Activated B cell treated with CpG ODN at 0.5 μM for 24 hours (primary cell): Measurements from ENCODE around the gene CEACAM8. TPM values are rescaled to one million over a fixed set of nuclear protein-coding genes. Genes with fewer than 3 reads are reported as not detected.
"Not testable (repeated sequence)": the region's sequence is repeated elsewhere in the genome, so short reads cannot be mapped to it uniquely, and the experiment has no call there.

Experiments used
- ATAC-seq: fragments of 200-7000 bp; cut with Tn5 transposase; one replicate; pipeline ENCODE4 v1.10.0; 2021; ENCODE audit warnings: low read depth, mild to moderate bottlenecking, moderate library complexity
- CTCF ChIA-PET: fragments of 350-600 bp; sonication (Branson Sonifier 250); formaldehyde crosslinking; loops from one replicate; lab custom pipeline; 2021; ENCODE audit warnings: antibody characterized with exemption; lab: Charles Lee
- POLR2A ChIA-PET: fragments of 350-600 bp; sonication (Branson Sonifier 250); formaldehyde crosslinking; loops from one replicate; lab custom pipeline; 2021; ENCODE audit warnings: antibody characterized with exemption; lab: Charles Lee
- DNase-seq: peaks from one replicate; pipeline ENCODE4 v3.0.0; 2022
- H3K27ac Mint-ChIP-seq: one replicate; pipeline ENCODE4 v1.8.0; 2020; ENCODE audit warnings: mixed read lengths
- H3K27me3 Mint-ChIP-seq: one replicate; pipeline ENCODE4 v1.8.0; 2021; ENCODE audit warnings: mixed read lengths
- H3K36me3 Mint-ChIP-seq: one replicate; pipeline ENCODE4 v1.8.0; 2021; ENCODE audit warnings: low read depth, mixed read lengths
- H3K4me1 Mint-ChIP-seq: one replicate; pipeline ENCODE4 v1.8.0; 2021; ENCODE audit warnings: mixed read lengths
- H3K4me3 Mint-ChIP-seq: one replicate; pipeline ENCODE4 v1.8.0; 2020; ENCODE audit warnings: mild to moderate bottlenecking, mixed read lengths
- H3K9me3 Mint-ChIP-seq: one replicate; pipeline ENCODE4 v1.8.0; 2020; ENCODE audit warnings: mixed read lengths
- intact Hi-C: fragments of 100-400 bp; cut with micrococcal nuclease; formaldehyde crosslinking; loops from one replicate; pipeline ENCODE4 v1.15.1; 2024
- total RNA-seq: library from RNA; stranded (reverse); gene quantifications from 2 replicates; pipeline ENCODE4 v1.2.3, GENCODE V29; 2022
- TF ChIP-seq, protein P1 (sequence below): fragments of 200-600 bp; IDR thresholded peaks from one replicate; pipeline ENCODE4 v1.8.0; 2022; ENCODE audit warnings: antibody characterized with exemption, mild to moderate bottlenecking

CEACAM8 gene
- total RNA-seq, 1 donor from 2014 or later: not detected

DNA sequence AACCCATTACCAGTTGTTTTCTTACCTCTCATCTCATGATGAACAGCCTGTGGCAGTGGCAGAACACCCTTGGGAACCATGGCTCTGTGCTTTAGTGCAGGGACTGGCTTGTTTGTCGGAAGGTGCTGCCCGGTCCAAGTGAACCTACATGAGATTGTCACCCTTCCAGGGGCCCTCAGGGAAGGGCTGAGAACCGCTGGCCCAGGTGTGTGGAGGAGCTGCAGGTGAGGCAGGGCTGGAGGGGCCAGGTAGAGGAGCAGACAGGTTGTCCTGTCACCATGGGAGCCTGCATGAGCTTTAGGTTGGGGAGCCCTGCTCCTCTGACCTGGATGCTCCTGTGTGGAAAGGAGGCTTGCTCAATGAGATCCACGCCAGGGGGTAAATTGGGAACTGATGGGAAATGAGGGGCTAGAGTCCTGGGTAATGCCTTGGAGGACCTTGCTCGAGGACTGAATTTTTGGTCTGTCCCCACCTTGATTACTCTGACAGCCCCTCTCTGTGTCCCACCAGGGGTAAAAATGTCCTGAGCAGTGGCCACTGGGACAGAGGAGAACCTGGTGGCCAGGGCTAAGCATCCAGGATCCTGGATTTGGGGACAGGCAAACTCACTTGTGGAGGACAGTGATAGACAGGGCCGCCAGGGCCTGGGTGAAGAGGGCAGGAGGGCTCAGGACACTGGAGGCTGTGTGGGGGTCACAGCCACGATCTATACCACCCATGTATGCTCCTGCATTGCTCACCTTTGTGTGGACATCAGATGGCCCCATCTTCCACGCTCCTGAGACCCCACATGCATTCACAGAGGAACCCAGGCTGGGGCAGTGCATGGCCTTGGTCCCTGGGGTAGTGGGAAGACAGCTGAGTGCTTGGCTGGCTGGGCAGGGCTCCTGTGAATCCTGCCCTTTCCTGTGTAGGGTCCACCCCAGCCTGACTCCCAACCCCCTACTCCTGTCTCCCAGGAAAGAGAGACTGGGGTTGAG, 42.3 kb downstream of the CEACAM8 start:
- DNase-seq: no peak
- peaks cover 18% of the 10 kb centered on the region for H3K4me1 Mint-ChIP-seq
- no peak overlapping the region for H3K4me3 Mint-ChIP-seq
- H3K27ac Mint-ChIP-seq: no peak overlapping the region
- CTCF ChIA-PET: no interaction called here
- peaks cover 8% of the 10 kb centered on the region for H3K9me3 Mint-ChIP-seq
- H3K36me3 Mint-ChIP-seq: no peaks in the 10 kb centered on the region
- ATAC-seq: no peak
- intact Hi-C loops: no loop called here
- TF ChIP-seq, protein P1, sequence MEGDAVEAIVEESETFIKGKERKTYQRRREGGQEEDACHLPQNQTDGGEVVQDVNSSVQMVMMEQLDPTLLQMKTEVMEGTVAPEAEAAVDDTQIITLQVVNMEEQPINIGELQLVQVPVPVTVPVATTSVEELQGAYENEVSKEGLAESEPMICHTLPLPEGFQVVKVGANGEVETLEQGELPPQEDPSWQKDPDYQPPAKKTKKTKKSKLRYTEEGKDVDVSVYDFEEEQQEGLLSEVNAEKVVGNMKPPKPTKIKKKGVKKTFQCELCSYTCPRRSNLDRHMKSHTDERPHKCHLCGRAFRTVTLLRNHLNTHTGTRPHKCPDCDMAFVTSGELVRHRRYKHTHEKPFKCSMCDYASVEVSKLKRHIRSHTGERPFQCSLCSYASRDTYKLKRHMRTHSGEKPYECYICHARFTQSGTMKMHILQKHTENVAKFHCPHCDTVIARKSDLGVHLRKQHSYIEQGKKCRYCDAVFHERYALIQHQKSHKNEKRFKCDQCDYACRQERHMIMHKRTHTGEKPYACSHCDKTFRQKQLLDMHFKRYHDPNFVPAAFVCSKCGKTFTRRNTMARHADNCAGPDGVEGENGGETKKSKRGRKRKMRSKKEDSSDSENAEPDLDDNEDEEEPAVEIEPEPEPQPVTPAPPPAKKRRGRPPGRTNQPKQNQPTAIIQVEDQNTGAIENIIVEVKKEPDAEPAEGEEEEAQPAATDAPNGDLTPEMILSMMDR: no peak
- POLR2A ChIA-PET: interaction anchor here (0.7 kb wide), 2 partner anchors 44 to 151 kb away, joined by 5 to 6 read pairs; no protein-coding TSS in a partner anchor
- peaks cover 29% of the 10 kb centered on the region for H3K27me3 Mint-ChIP-seq

DNA sequence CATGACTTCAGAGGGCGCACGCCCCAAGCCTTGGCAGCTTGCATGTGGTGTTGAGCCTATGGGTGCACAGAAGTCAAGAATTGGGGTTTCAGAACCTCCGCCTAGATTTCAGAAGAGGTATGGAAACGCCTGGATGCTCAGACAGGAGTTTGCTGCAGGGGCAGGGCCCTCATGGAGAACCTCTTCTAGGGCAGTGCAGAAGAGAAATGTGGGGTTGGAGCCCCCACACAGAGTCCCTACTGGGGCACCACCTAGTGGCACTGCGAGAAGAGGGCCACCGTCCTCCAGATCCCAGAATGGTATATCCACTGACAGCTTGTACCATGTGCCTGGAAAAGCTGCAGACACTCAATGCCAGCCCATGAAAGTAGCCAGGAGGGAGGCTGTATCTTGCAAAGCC, 44.2 kb downstream of the CEACAM8 start:
- H3K27ac Mint-ChIP-seq, POLR2A ChIA-PET, H3K4me3 Mint-ChIP-seq, CTCF ChIA-PET, H3K4me1 Mint-ChIP-seq, DNase-seq, H3K9me3 Mint-ChIP-seq, intact Hi-C loops, H3K36me3 Mint-ChIP-seq, ATAC-seq: not testable (repeated sequence)
- peaks cover 27% of the 10 kb centered on the region for H3K27me3 Mint-ChIP-seq

DNA sequence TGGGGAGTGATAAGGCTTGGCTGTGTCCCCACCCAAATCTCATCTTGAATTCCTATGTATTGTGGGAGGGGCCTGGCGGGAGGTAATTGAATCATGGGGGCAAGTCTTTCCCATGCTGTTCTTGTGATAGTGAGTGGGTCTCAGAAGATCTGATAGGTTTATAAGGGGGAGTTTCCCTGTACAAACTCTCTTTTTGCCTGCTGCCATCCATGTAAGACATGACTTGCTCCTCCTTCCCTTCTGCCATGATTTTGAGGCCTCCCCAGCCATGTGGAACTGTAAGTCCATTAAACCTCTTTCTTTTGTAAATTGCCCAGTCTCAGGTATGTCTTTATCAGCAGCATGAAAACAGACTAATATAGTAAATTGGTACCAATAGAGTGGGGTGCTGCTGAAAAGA, 45.7 kb downstream of the CEACAM8 start:
- H3K36me3 Mint-ChIP-seq, H3K4me3 Mint-ChIP-seq, H3K27ac Mint-ChIP-seq, H3K9me3 Mint-ChIP-seq, ATAC-seq, CTCF ChIA-PET, H3K4me1 Mint-ChIP-seq, DNase-seq, intact Hi-C loops: not testable (repeated sequence)
- POLR2A ChIA-PET: interaction anchor here (0.6 kb wide), 1 partner anchor 246 kb away, joined by 3 read pairs; the partner anchor contains the start of gene PAFAH1B3
- H3K27me3 Mint-ChIP-seq: peaks cover 23% of the 10 kb centered on the region

DNA sequence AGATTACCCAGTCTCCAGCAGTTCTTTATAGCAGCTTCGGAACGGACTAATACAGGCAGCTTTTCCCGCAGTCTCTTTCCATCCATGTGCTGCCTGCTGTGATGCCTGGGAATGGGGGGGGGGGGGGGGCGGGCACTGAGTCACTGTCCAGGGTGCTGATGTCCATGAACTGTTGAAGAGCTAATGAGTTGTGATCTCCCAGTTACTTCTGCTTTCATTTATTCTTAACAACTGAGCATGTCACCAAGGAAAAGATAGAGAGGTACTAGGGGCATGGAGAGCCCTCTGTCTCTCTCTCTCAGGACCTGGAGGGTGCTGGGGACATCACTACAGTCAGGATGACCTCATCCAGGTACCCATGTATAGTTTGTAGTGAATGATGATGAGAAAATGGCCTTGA, 46.2 kb downstream of the CEACAM8 start:
- Mint-ChIP-seq H3K27ac (no peak overlapping the region), H3K4me3 (no peak overlapping the region), H3K4me1 (peaks cover under 1% of the 10 kb centered on the region), H3K27me3 (peaks cover 22% of the 10 kb centered on the region), H3K36me3 (no peaks in the 10 kb centered on the region), H3K9me3 (peaks cover 8% of the 10 kb centered on the region)
- ChIA-PET CTCF (no interaction called here), POLR2A (no interaction called here)
- intact Hi-C loops: no loop called here
- TF ChIP-seq, protein P1: no peak
- no peak for DNase-seq
- no peak for ATAC-seq

DNA sequence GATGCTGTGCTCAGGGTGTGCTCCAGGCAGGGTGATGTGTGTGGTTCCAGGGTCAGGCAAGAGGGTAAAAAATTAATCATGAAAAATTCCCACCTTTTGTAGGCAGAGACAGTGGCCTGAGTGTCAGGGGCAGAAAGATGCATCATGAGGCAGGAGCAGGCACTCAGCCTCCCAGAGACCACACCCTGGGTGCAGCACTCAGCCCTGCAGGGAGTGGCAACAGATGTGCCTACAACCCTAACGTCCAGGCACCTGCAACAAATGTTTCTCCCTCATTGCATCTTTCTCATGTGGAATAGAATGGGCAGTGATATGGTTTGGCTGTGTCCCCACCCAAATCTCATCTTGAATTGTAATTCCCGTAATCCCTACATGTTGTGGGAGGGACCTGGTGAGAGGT, 46.8 kb downstream of the CEACAM8 start:
- H3K27ac Mint-ChIP-seq: no peak overlapping the region
- peaks cover 22% of the 10 kb centered on the region for H3K27me3 Mint-ChIP-seq
- ChIA-PET POLR2A (no interaction called here), CTCF (no interaction called here)
- no peaks in the 10 kb centered on the region for H3K36me3 Mint-ChIP-seq
- intact Hi-C loops: no loop called here
- ATAC-seq: no peak
- peaks cover 8% of the 10 kb centered on the region for H3K9me3 Mint-ChIP-seq
- H3K4me3 Mint-ChIP-seq: no peak overlapping the region
- DNase-seq: no peak
- TF ChIP-seq, protein P1: no peak
- no peaks in the 10 kb centered on the region for H3K4me1 Mint-ChIP-seq

DNA sequence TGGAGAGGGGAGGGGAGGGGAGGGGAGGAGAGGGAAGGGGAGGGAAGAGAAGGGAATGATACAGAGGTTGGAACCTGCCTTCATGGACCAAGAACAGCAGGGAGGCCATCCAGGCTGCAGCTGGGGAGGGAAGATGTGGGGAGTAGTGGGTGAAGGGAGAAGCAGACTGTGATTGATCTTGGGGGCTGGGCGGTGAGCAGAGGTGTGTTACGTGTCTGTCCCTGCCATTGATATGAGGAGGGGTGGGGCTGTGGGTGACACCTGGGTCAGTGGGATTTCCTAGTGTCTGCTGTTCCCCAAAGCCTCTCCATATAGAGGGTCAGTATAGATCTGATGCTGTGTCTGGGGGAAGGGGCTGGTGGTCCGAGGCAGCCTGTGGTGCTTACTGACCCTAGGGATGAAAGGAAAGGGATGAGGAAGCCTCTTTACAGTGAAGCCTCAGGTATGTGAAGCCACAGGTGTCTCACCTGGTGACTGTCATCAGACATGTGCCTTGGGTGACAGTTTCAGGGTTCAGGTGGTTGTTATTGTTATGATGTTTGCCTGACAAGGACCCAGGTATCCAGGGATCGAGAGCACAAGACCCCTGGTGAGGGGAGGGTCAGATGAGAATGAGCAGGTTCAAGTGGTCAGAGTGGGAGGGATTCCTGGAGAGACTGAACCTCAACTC, 47.8 kb downstream of the CEACAM8 start:
- Mint-ChIP-seq H3K4me1 (no peaks in the 10 kb centered on the region), H3K9me3 (peaks cover 8% of the 10 kb centered on the region), H3K27me3 (peaks cover 19% of the 10 kb centered on the region), H3K4me3 (no peak overlapping the region), H3K27ac (no peak overlapping the region), H3K36me3 (no peaks in the 10 kb centered on the region)
- DNase-seq: no peak
- TF ChIP-seq, protein P1: no peak
- POLR2A ChIA-PET: no interaction called here
- ATAC-seq: no peak
- CTCF ChIA-PET: no interaction called here
- intact Hi-C loops: no loop called here
